ENCODE data around the gene LRRC66.

The LRRC66 gene

GRCh38 chr4:52045028-52045427, 24.9 kb upstream of the LRRC66 start:
- ChIA-PET POLR2A (no interaction called here), CTCF (no interaction called here)
- no peak for DNase-seq (ENCODE audit: extremely low spot score)
- TF ChIP-seq FOXA1 (IDR thresholded peaks at IDR 0.05) (no peak), LEF1 (IDR thresholded peaks at IDR 0.05; ENCODE audit: borderline replicate concordance) (no peak)

- peak; percentile 75 for DNase-seq (ENCODE audit: extremely low spot score)
- CTCF ChIA-PET, result no interaction called here
- TF ChIP-seq FOXM1 (IDR thresholded peaks at IDR 0.05; ENCODE audit: borderline replicate concordance) (peak; percentile 52; the same call in 1 of the 2 replicates), TARDBP (IDR thresholded peaks at IDR 0.05) (no peak), HDGF (IDR thresholded peaks at IDR 0.05; ENCODE audit: borderline replicate concordance) (no peak), L3MBTL2 (conservative IDR thresholded peaks at IDR 0.05) (no peak; the same call in 1 of the 2 replicates), LEF1 (IDR thresholded peaks at IDR 0.05; ENCODE audit: borderline replicate concordance) (no peak)
- POLR2A ChIA-PET, result interaction anchor here (1.0 to 2.0 kb wide), 4 partner anchors 13 to 694 kb away, joined by 3 to 6 read pairs (median 4); partner anchors contain the start of genes DCUN1D4 and SPATA18
Observed at GRCh38 chr4:52038103-52038912, 18.1 kb upstream of the LRRC66 start, which contains the start of gene SGCB. Gene SGCB (minus strand): TSS chr4:52038299. CDS start chr4:52038259, 40 bp downstream.

GRCh38 chr4:52037689-52038102, 17.5 kb upstream of the LRRC66 start:
- no peak for TF ChIP-seq LEF1 (IDR thresholded peaks at IDR 0.05; ENCODE audit: borderline replicate concordance)
- no peak for TF ChIP-seq PKNOX1 (IDR thresholded peaks at IDR 0.05)
- no peak for TF ChIP-seq HDGF (IDR thresholded peaks at IDR 0.05; ENCODE audit: borderline replicate concordance)
- no peak for TF ChIP-seq SUZ12 (IDR thresholded peaks at IDR 0.05)
- TF ChIP-seq SP1 (IDR thresholded peaks at IDR 0.05), result no peak
- TF ChIP-seq NFRKB (IDR thresholded peaks at IDR 0.05), result no peak
- no peak for TF ChIP-seq FOXK2 (IDR thresholded peaks at IDR 0.05)
- TF ChIP-seq ARNT (IDR thresholded peaks at IDR 0.05), result no peak
- no peak for TF ChIP-seq CTBP1 (IDR thresholded peaks at IDR 0.05; ENCODE audit: borderline replicate concordance)
- TF ChIP-seq ELF4 (IDR thresholded peaks at IDR 0.05), result no peak
- TF ChIP-seq TARDBP (IDR thresholded peaks at IDR 0.05), result no peak
- TF ChIP-seq FOXA1 (IDR thresholded peaks at IDR 0.05), result no peak
- no peak for TF ChIP-seq FOXM1 (IDR thresholded peaks at IDR 0.05; ENCODE audit: borderline replicate concordance)
- no peak for TF ChIP-seq ZNF384 (IDR thresholded peaks at IDR 0.05)
- TF ChIP-seq L3MBTL2 (conservative IDR thresholded peaks at IDR 0.05), result no peak
- no peak for TF ChIP-seq BHLHE40 (IDR thresholded peaks at IDR 0.05; ENCODE audit: borderline replicate concordance)
- peak; percentile 42 for DNase-seq (ENCODE audit: extremely low spot score)
- ChIA-PET CTCF (no interaction called here), POLR2A (interaction anchor here (1.0 to 2.0 kb wide), 4 partner anchors 14 to 695 kb away, joined by 3 to 6 read pairs (median 4); partner anchors contain the start of genes DCUN1D4 and SPATA18)

GRCh38 chr4:52036886-52037530, 16.8 kb upstream of the LRRC66 start:
- TF ChIP-seq BHLHE40 (IDR thresholded peaks at IDR 0.05; ENCODE audit: borderline replicate concordance) (no peak), ARNT (IDR thresholded peaks at IDR 0.05) (no peak), TARDBP (IDR thresholded peaks at IDR 0.05) (no peak), FOXM1 (IDR thresholded peaks at IDR 0.05; ENCODE audit: borderline replicate concordance) (no peak), CTBP1 (IDR thresholded peaks at IDR 0.05; ENCODE audit: borderline replicate concordance) (no peak)
- ChIA-PET CTCF (no interaction called here), POLR2A (interaction anchor here (1.3 to 2.0 kb wide), 2 partner anchors 15 to 194 kb away, joined by 4 to 6 read pairs; partner anchors contain the start of genes DCUN1D4 and SPATA18)
- no peak for DNase-seq (ENCODE audit: extremely low spot score)

GRCh38 chr4:52035190-52035589, 15.0 kb upstream of the LRRC66 start:
- DNase-seq (ENCODE audit: extremely low spot score), result no peak
- ChIA-PET POLR2A (no interaction called here), CTCF (no interaction called here)
- TF ChIP-seq TARDBP (IDR thresholded peaks at IDR 0.05), result no peak

- CTCF ChIA-PET, result no interaction called here
- TF ChIP-seq BHLHE40 (IDR thresholded peaks at IDR 0.05; ENCODE audit: borderline replicate concordance) (no peak), LEF1 (IDR thresholded peaks at IDR 0.05; ENCODE audit: borderline replicate concordance) (no peak), FOXK2 (IDR thresholded peaks at IDR 0.05) (no peak), ARNT (IDR thresholded peaks at IDR 0.05) (no peak), ZNF384 (IDR thresholded peaks at IDR 0.05) (no peak), SP1 (IDR thresholded peaks at IDR 0.05) (no peak), CTBP1 (IDR thresholded peaks at IDR 0.05; ENCODE audit: borderline replicate concordance) (no peak), HDGF (IDR thresholded peaks at IDR 0.05; ENCODE audit: borderline replicate concordance) (no peak)
- no peak for DNase-seq (ENCODE audit: extremely low spot score)
- POLR2A ChIA-PET, result no interaction called here
Observed at GRCh38 chr4:52032005-52032404, 11.8 kb upstream of the LRRC66 start.

GRCh38 chr4:52028970-52029369, 8.8 kb upstream of the LRRC66 start:
- DNase-seq (ENCODE audit: extremely low spot score), result no peak
- TF ChIP-seq ZNF384 (IDR thresholded peaks at IDR 0.05), result no peak
- TF ChIP-seq NFRKB (IDR thresholded peaks at IDR 0.05), result no peak
- no peak for TF ChIP-seq BHLHE40 (IDR thresholded peaks at IDR 0.05; ENCODE audit: borderline replicate concordance)
- TF ChIP-seq CTBP1 (IDR thresholded peaks at IDR 0.05; ENCODE audit: borderline replicate concordance), result no peak
- TF ChIP-seq TARDBP (IDR thresholded peaks at IDR 0.05), result no peak
- no peak for TF ChIP-seq FOXA1 (IDR thresholded peaks at IDR 0.05)
- no peak for TF ChIP-seq LEF1 (IDR thresholded peaks at IDR 0.05; ENCODE audit: borderline replicate concordance)
- TF ChIP-seq SP1 (IDR thresholded peaks at IDR 0.05), result no peak
- no peak for TF ChIP-seq L3MBTL2 (conservative IDR thresholded peaks at IDR 0.05)
- no peak for TF ChIP-seq SUZ12 (IDR thresholded peaks at IDR 0.05)
- TF ChIP-seq PKNOX1 (IDR thresholded peaks at IDR 0.05), result no peak
- TF ChIP-seq FOXM1 (IDR thresholded peaks at IDR 0.05; ENCODE audit: borderline replicate concordance), result no peak
- ChIA-PET POLR2A (no interaction called here), CTCF (no interaction called here)

Data from HEK293T (cell line).